Hepatocyte (in vitro differentiated cells): ENCODE results near the gene INHBC. TPM values are rescaled to one million over a fixed set of nuclear protein-coding genes. Genes with fewer than 3 reads are reported as not detected.

Experiments
- DNase-seq: peaks from one replicate; pipeline ENCODE4 v3.0.0-alpha.2; 2016; ENCODE audit warnings: low spot score
- H2AFZ ChIP-seq: fragments of 200-600 bp; sonication (generic); 2 replicates; pipeline ENCODE4 v1.6.0; 2016; ENCODE audit warnings: antibody characterized with exemption, mild to moderate bottlenecking
- H3K27ac ChIP-seq: fragments of 200-600 bp; sonication (generic); 2 replicates; pipeline ENCODE4 v1.5.1; 2016; ENCODE audit warnings: mild to moderate bottlenecking
- H3K27me3 ChIP-seq: fragments of 200-600 bp; sonication (generic); 2 replicates; pipeline ENCODE4 v1.6.1; 2016
- H3K36me3 ChIP-seq: fragments of 200-600 bp; sonication (generic); replicated peaks from 2 replicates; pipeline ENCODE4 v1.5.1; 2016; ENCODE audit warnings: low read depth; ENCODE audit not compliant: insufficient read depth
- H3K4me1 ChIP-seq: fragments of 200-600 bp; sonication (generic); 2 replicates; pipeline ENCODE4 v1.5.1; 2016; ENCODE audit warnings: mild to moderate bottlenecking, moderate library complexity; ENCODE audit not compliant: insufficient read depth
- H3K4me2 ChIP-seq: fragments of 200-600 bp; sonication (generic); 2 replicates; pipeline ENCODE4 v1.6.0; 2016
- H3K4me3 ChIP-seq: fragments of 200-600 bp; sonication (generic); 2 replicates; pipeline ENCODE4 v1.5.1; 2016; ENCODE audit warnings: mild to moderate bottlenecking
- H3K79me2 ChIP-seq: fragments of 200-600 bp; sonication (generic); 2 replicates; pipeline ENCODE4 v1.6.0; 2017; ENCODE audit warnings: mild to moderate bottlenecking
- H3K9me2 ChIP-seq: fragments of 200-600 bp; sonication (generic); replicated peaks from 2 replicates; pipeline ENCODE4 v1.6.0; 2017; ENCODE audit warnings: mild to moderate bottlenecking; ENCODE audit not compliant: insufficient read depth
- H3K9me3 ChIP-seq: fragments of 200-600 bp; sonication (generic); 2 replicates; pipeline ENCODE4 v1.5.1; 2016; ENCODE audit warnings: low read depth, mild to moderate bottlenecking
- H4K20me1 ChIP-seq: fragments of 200-600 bp; sonication (generic); 2 replicates; pipeline ENCODE4 v1.6.0; 2016; ENCODE audit warnings: mild to moderate bottlenecking; ENCODE audit not compliant: insufficient read depth, poor library complexity, severe bottlenecking
- EZH2 ChIP-seq: fragments of 200-600 bp; sonication (generic); IDR thresholded peaks from 2 replicates; pipeline ENCODE4 v1.6.1; 2016; ENCODE audit warnings: antibody characterized with exemption, mild to moderate bottlenecking, borderline replicate concordance
- EZH2phosphoT487 ChIP-seq: fragments of 200-600 bp; sonication (generic); IDR thresholded peaks from one replicate; pipeline ENCODE4 v1.6.1; 2018; ENCODE audit warnings: antibody characterized with exemption, mild to moderate bottlenecking, low read depth, moderate library complexity; ENCODE audit not compliant: unreplicated experiment, severe bottlenecking
- WGBS: methylation state at CpG from one replicate; pipeline ENCODE4 v1.1.6; 2016; ENCODE audit warnings: low lambda C conversion rate; ENCODE audit errors: missing lambda C conversion rate; 5-methylcytosine and 5-hydroxymethylcytosine counted together
- polyA plus RNA-seq: library from polyadenylated mRNA; unstranded; fragments of >200 nt; fragmentation: Nextera tagmentation; extraction: Ambion mirVana; gene quantifications from 2 replicates; pipeline ENCODE4 v1.2.1, GENCODE V29; 2016
- total RNA-seq: library from RNA; depleted of rRNA; stranded (reverse); fragments of >200 nt; gene quantifications from 2 replicates; pipeline ENCODE4 v1.2.3, GENCODE V29; 2014
- TF ChIP-seq, protein P1 (sequence below): fragments of 200-600 bp; sonication (generic); IDR thresholded peaks from 2 replicates; pipeline ENCODE4 v1.5.1; 2016; ENCODE audit warnings: antibody characterized with exemption, mild to moderate bottlenecking; ENCODE audit not compliant: poor library complexity

The INHBC gene
- total and polyA plus RNA-seq, 2 experiments from 2014 or later = 1.8 to 3.4 TPM

DNA sequence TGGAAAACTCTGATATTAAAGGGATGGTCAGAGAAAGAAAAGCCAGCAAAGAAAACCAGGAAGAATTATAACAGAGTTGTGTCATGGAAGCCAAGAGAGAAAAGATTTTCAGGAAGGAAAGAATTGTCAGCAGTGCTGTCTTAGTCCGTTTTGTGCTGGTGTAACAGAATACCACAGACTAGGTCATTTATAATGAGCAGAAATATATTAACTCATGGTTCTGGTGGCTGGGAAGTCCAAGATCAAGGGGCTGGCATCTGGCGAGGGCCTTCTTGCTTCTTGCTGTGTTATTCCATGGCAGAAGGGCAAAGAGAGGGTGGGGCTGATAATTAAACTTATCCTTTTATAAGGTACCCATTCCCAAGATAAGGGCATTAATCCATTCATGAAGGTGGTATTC is 14.1 kb downstream of the INHBC start:
- TF ChIP-seq EZH2phosphoT487 = no peak
- TF ChIP-seq, protein P1, sequence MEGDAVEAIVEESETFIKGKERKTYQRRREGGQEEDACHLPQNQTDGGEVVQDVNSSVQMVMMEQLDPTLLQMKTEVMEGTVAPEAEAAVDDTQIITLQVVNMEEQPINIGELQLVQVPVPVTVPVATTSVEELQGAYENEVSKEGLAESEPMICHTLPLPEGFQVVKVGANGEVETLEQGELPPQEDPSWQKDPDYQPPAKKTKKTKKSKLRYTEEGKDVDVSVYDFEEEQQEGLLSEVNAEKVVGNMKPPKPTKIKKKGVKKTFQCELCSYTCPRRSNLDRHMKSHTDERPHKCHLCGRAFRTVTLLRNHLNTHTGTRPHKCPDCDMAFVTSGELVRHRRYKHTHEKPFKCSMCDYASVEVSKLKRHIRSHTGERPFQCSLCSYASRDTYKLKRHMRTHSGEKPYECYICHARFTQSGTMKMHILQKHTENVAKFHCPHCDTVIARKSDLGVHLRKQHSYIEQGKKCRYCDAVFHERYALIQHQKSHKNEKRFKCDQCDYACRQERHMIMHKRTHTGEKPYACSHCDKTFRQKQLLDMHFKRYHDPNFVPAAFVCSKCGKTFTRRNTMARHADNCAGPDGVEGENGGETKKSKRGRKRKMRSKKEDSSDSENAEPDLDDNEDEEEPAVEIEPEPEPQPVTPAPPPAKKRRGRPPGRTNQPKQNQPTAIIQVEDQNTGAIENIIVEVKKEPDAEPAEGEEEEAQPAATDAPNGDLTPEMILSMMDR = no peak
- no peak for TF ChIP-seq EZH2
- H3K79me2 ChIP-seq = no peaks in the 10 kb centered on the region
- H3K9me3 ChIP-seq = no peaks in the 10 kb centered on the region
- H3K27me3 ChIP-seq = no peaks in the 10 kb centered on the region
- peaks cover 20% of the 10 kb centered on the region for H3K4me1 ChIP-seq
- H3K27ac ChIP-seq = no peak overlapping the region
- no peak overlapping the region for H3K4me3 ChIP-seq
- DNase-seq = no peak
- no peak overlapping the region for H3K4me2 ChIP-seq
- H3K9me2 ChIP-seq = no peaks in the 10 kb centered on the region
- H3K36me3 ChIP-seq = no peaks in the 10 kb centered on the region
- 83% methylated on average over 2 of the region's 2 CpGs for WGBS
- H2AFZ ChIP-seq = no peak overlapping the region
- H4K20me1 ChIP-seq = no peaks in the 10 kb centered on the region

DNA sequence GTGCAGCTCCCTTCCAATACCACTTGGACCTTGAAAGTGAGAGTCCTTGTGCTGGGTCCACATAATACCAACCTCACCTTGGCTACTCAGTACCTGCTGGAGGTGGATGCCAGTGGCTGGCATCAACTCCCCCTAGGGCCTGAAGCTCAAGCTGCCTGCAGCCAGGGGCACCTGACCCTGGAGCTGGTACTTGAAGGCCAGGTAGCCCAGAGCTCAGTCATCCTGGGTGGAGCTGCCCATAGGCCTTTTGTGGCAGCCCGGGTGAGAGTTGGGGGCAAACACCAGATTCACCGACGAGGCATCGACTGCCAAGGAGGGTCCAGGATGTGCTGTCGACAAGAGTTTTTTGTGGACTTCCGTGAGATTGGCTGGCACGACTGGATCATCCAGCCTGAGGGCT is 14.8 kb downstream of the INHBC start:
- H3K27me3 ChIP-seq = no peaks in the 10 kb centered on the region
- peaks cover 25% of the 10 kb centered on the region for H3K4me1 ChIP-seq
- H3K79me2 ChIP-seq = no peaks in the 10 kb centered on the region
- no peak overlapping the region for H3K4me2 ChIP-seq
- no peaks in the 10 kb centered on the region for H4K20me1 ChIP-seq
- H3K4me3 ChIP-seq = no peak overlapping the region
- TF ChIP-seq EZH2phosphoT487 (no peak), EZH2 (no peak)
- TF ChIP-seq, protein P1 = no peak
- 99% methylated on average over 7 of the region's 7 CpGs for WGBS
- H3K27ac ChIP-seq = no peak overlapping the region
- no peaks in the 10 kb centered on the region for H3K9me2 ChIP-seq
- H3K36me3 ChIP-seq = no peaks in the 10 kb centered on the region
- no peaks in the 10 kb centered on the region for H3K9me3 ChIP-seq
- H2AFZ ChIP-seq = no peak overlapping the region
- DNase-seq = no peak

DNA sequence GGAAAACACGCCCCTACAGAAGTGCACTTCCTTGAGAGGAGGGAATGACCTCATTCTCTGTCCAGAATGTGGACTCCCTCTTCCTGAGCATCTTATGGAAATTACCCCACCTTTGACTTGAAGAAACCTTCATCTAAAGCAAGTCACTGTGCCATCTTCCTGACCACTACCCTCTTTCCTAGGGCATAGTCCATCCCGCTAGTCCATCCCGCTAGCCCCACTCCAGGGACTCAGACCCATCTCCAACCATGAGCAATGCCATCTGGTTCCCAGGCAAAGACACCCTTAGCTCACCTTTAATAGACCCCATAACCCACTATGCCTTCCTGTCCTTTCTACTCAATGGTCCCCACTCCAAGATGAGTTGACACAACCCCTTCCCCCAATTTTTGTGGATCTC is 15.5 kb downstream of the INHBC start:
- 97% methylated on average over 3 of the region's 3 CpGs for WGBS
- no peaks in the 10 kb centered on the region for H3K27me3 ChIP-seq
- no peak for DNase-seq

More for the DNA sequence above, 15.5 kb downstream of the INHBC start:
- H3K4me2 ChIP-seq = no peak overlapping the region
- H3K4me3 ChIP-seq = no peak overlapping the region
- peaks cover 32% of the 10 kb centered on the region for H3K4me1 ChIP-seq
- no peaks in the 10 kb centered on the region for H3K9me3 ChIP-seq
- TF ChIP-seq EZH2 (no peak), EZH2phosphoT487 (no peak)
- TF ChIP-seq, protein P1 = no peak
- H3K79me2 ChIP-seq = no peaks in the 10 kb centered on the region
- H3K27ac ChIP-seq = peak overlapping the region; percentile 84
- no peaks in the 10 kb centered on the region for H3K9me2 ChIP-seq
- no peak overlapping the region for H2AFZ ChIP-seq
- no peaks in the 10 kb centered on the region for H3K36me3 ChIP-seq
- H4K20me1 ChIP-seq = no peaks in the 10 kb centered on the region
